Urinary bladder (tissue), 4 donors: ENCODE data around the gene CEP162. TPM values are rescaled to one million over a fixed set of nuclear protein-coding genes. Genes with fewer than 3 reads are reported as not detected.
"Not testable (repeated sequence)": the region's sequence is repeated elsewhere in the genome, so short reads cannot be mapped to it uniquely, and the experiment has no call there.

Source experiments
- DNase-seq: peaks from one replicate; pipeline ENCODE4 v3.0.0-alpha.2; 2015; ENCODE audit errors: extremely low spot score
- H3K27ac ChIP-seq: one replicate; pipeline ENCODE4 v1.5.1; 2013; ENCODE audit warnings: low read depth, mild to moderate bottlenecking, moderate library complexity
- H3K36me3 ChIP-seq: one replicate; pipeline ENCODE4 v1.6.1; 2013; ENCODE audit warnings: mild to moderate bottlenecking, moderate library complexity; ENCODE audit not compliant: insufficient read depth
- H3K4me1 ChIP-seq: one replicate; pipeline ENCODE4 v1.6.1; 2013; ENCODE audit warnings: mild to moderate bottlenecking, moderate library complexity; ENCODE audit not compliant: insufficient read depth
- H3K4me3 ChIP-seq: one replicate; pipeline ENCODE4 v1.5.1; 2013; ENCODE audit warnings: low read depth, low read length
- WGBS: extraction: QIAGEN DNeasy Blood & Tissue Kit; methylation state at CpG from one replicate; pipeline ENCODE4 v1.1.7; 2013; 5-methylcytosine and 5-hydroxymethylcytosine counted together
- polyA plus RNA-seq: library from polyadenylated mRNA; stranded (reverse); fragments of 200-250 nt; gene quantifications from one replicate; pipeline ENCODE4 v1.2.3, GENCODE V29; 2013
- total RNA-seq: library from RNA; depleted of rRNA; stranded (reverse); fragments of >200 nt; gene quantifications from one replicate; pipeline ENCODE4 v1.2.3, GENCODE V29; 2014
- donor health status: healthy with polysubstance abuse.
- donor health status: healthy.

The CEP162 gene
- total and polyA plus RNA-seq, 2 donors, result 6.9 to 29.0 TPM

GRCh38 chr6:84218091-84218490 is 9.4 kb downstream of the CEP162 start:
- H3K27ac ChIP-seq, result no peak overlapping the region
- WGBS, result 84% methylated on average over 3 of the region's 3 CpGs
- no peak overlapping the region for H3K4me3 ChIP-seq
- no peaks in the 10 kb centered on the region for H3K36me3 ChIP-seq
- no peaks in the 10 kb centered on the region for H3K4me1 ChIP-seq
- no peak for DNase-seq

GRCh38 chr6:84213217-84213616 is 14.2 kb downstream of the CEP162 start:
- no peak for DNase-seq
- Histone ChIP-seq H3K4me1 (no peaks in the 10 kb centered on the region), H3K27ac (no peak overlapping the region), H3K4me3 (no peak overlapping the region), H3K36me3 (no peaks in the 10 kb centered on the region)
- WGBS, result 96% methylated on average over 1 of the region's 1 CpG

- 89% methylated on average over 3 of the region's 3 CpGs for WGBS
- no peak for DNase-seq
- Histone ChIP-seq H3K36me3 (no peaks in the 10 kb centered on the region), H3K27ac (no peak overlapping the region), H3K4me1 (no peaks in the 10 kb centered on the region), H3K4me3 (no peak overlapping the region)
Measured at GRCh38 chr6:84204011-84204410, 23.4 kb downstream of the CEP162 start.

GRCh38 chr6:84199987-84200386 is 27.5 kb downstream of the CEP162 start:
- 98% methylated on average over 6 of the region's 6 CpGs for WGBS
- not testable (repeated sequence) for DNase-seq, H3K4me1 ChIP-seq, H3K36me3 ChIP-seq, H3K4me3 ChIP-seq, H3K27ac ChIP-seq

GRCh38 chr6:84197708-84198107 is 29.7 kb downstream of the CEP162 start:
- Histone ChIP-seq H3K36me3 (no peaks in the 10 kb centered on the region), H3K27ac (no peak overlapping the region), H3K4me3 (no peak overlapping the region), H3K4me1 (no peaks in the 10 kb centered on the region)
- no peak for DNase-seq
- 87% methylated on average over 2 of the region's 2 CpGs for WGBS

- H3K27ac ChIP-seq, result no peak overlapping the region
- no peak for DNase-seq
- peaks cover 1% of the 10 kb centered on the region for H3K36me3 ChIP-seq
- no peak overlapping the region for H3K4me3 ChIP-seq
- WGBS, result 84% methylated on average over 2 of the region's 2 CpGs
- no peaks in the 10 kb centered on the region for H3K4me1 ChIP-seq
Measured at GRCh38 chr6:84193114-84193708, 34.2 kb downstream of the CEP162 start.

GRCh38 chr6:84191802-84192201 is 35.6 kb downstream of the CEP162 start:
- no peak for DNase-seq
- Histone ChIP-seq H3K36me3 (peaks cover 1% of the 10 kb centered on the region), H3K27ac (no peak overlapping the region), H3K4me1 (no peaks in the 10 kb centered on the region), H3K4me3 (no peak overlapping the region)
- WGBS, result 98% methylated on average over 2 of the region's 2 CpGs

- DNase-seq, H3K4me1 ChIP-seq, H3K36me3 ChIP-seq, H3K4me3 ChIP-seq, H3K27ac ChIP-seq: not testable (repeated sequence)
- 97% methylated on average over 19 of the region's 25 CpGs for WGBS
Measured at GRCh38 chr6:84189356-84189755, 38.1 kb downstream of the CEP162 start.

- WGBS, result 97% methylated on average over 1 of the region's 1 CpG
- H3K4me1 ChIP-seq, result no peaks in the 10 kb centered on the region
Measured at GRCh38 chr6:84183430-84183829, 44.0 kb downstream of the CEP162 start.

GRCh38 chr6:84182001-84182400 is 45.4 kb downstream of the CEP162 start:
- H3K27ac ChIP-seq, result no peak overlapping the region
- no peak overlapping the region for H3K4me3 ChIP-seq
- WGBS, result 87% methylated on average over 1 of the region's 1 CpG
- peaks cover 6% of the 10 kb centered on the region for H3K36me3 ChIP-seq
- H3K4me1 ChIP-seq, result no peaks in the 10 kb centered on the region
- DNase-seq, result no peak

More at GRCh38 chr6:84183430-84183829, 44.0 kb downstream of the CEP162 start:
- DNase-seq, result no peak
- Histone ChIP-seq H3K4me3 (no peak overlapping the region), H3K36me3 (peaks cover 6% of the 10 kb centered on the region), H3K27ac (no peak overlapping the region)

GRCh38 chr6:84177241-84177640 is 50.2 kb downstream of the CEP162 start:
- H3K4me1 ChIP-seq, result no peaks in the 10 kb centered on the region
- no peak for DNase-seq
- no peak overlapping the region for H3K27ac ChIP-seq
- H3K36me3 ChIP-seq, result peaks cover 2% of the 10 kb centered on the region
- WGBS, result 64% methylated on average over 4 of the region's 4 CpGs
- H3K4me3 ChIP-seq, result no peak overlapping the region

GRCh38 chr6:84172574-84172973 is 54.9 kb downstream of the CEP162 start:
- 80% methylated on average over 1 of the region's 1 CpG for WGBS
- Histone ChIP-seq H3K36me3 (peaks cover 5% of the 10 kb centered on the region), H3K4me1 (no peaks in the 10 kb centered on the region), H3K4me3 (no peak overlapping the region), H3K27ac (no peak overlapping the region)
- DNase-seq, result no peak

GRCh38 chr6:84172080-84172479 is 55.4 kb downstream of the CEP162 start:
- no peak overlapping the region for H3K27ac ChIP-seq
- H3K36me3 ChIP-seq, result peaks cover 5% of the 10 kb centered on the region
- H3K4me1 ChIP-seq, result no peaks in the 10 kb centered on the region
- no peak for DNase-seq
- WGBS, result 60% methylated on average over 2 of the region's 2 CpGs
- no peak overlapping the region for H3K4me3 ChIP-seq

GRCh38 chr6:84167457-84167856 is 60.0 kb downstream of the CEP162 start:
- Histone ChIP-seq H3K27ac (no peak overlapping the region), H3K4me3 (no peak overlapping the region), H3K36me3 (peaks cover 4% of the 10 kb centered on the region), H3K4me1 (no peaks in the 10 kb centered on the region)
- 100% methylated on average over 1 of the region's 1 CpG for WGBS
- no peak for DNase-seq

- Histone ChIP-seq H3K27ac (no peak overlapping the region), H3K36me3 (peaks cover 4% of the 10 kb centered on the region), H3K4me1 (no peaks in the 10 kb centered on the region), H3K4me3 (no peak overlapping the region)
- no peak for DNase-seq
Measured at GRCh38 chr6:84166395-84166794, 61.0 kb downstream of the CEP162 start.
